ENCODE measurements around the gene SLAMF1.

GRCh38 chr1:160567341-160567740 is 79.5 kb downstream of the SLAMF1 start:
- TF ChIP-seq CTCF (IDR thresholded peaks at IDR 0.05; ENCODE audit: low read depth, low read length) (no peak), EZH2phosphoT487 (IDR thresholded peaks at IDR 0.05; ENCODE audit: low read depth) (no peak)
